Hematopoietic multipotent progenitor cell treated with erythropoietin and hydrocortisone succinate and interleukin-3 and kit ligand, for 15 days (in vitro differentiated cells): ENCODE measurements around the gene RAD51B.

Source experiments
- DNase-seq: peaks from one replicate; pipeline ENCODE4 v3.0.0-alpha.2; 2015; ENCODE audit warnings: low spot score

Gene RAD51B

GRCh38 chr14:67835596-67835995, 16.0 kb downstream of the RAD51B start:
- DNase-seq: no peak

GRCh38 chr14:67837011-67837624, 17.5 kb downstream of the RAD51B start:
- peak; percentile 65 for DNase-seq

- no peak for DNase-seq
Observed at GRCh38 chr14:67846029-67846610, 26.5 kb downstream of the RAD51B start.

GRCh38 chr14:67850066-67850830, 30.7 kb downstream of the RAD51B start:
- DNase-seq: no peak

- no peak for DNase-seq
Observed at GRCh38 chr14:67851785-67852410, 32.3 kb downstream of the RAD51B start.

- no peak for DNase-seq
Observed at GRCh38 chr14:67852926-67853604, 33.5 kb downstream of the RAD51B start.

GRCh38 chr14:67853715-67854114, 34.1 kb downstream of the RAD51B start:
- no peak for DNase-seq

- DNase-seq: no peak
Observed at GRCh38 chr14:67856827-67857226, 37.2 kb downstream of the RAD51B start.

GRCh38 chr14:67857778-67858350, 38.3 kb downstream of the RAD51B start:
- no peak for DNase-seq

- DNase-seq: no peak
Observed at GRCh38 chr14:67859169-67859749, 39.7 kb downstream of the RAD51B start.

- no peak for DNase-seq
Observed at GRCh38 chr14:67863223-67863622, 43.6 kb downstream of the RAD51B start.

GRCh38 chr14:67875175-67876006, 55.8 kb downstream of the RAD51B start:
- DNase-seq: no peak

- DNase-seq: no peak
Observed at GRCh38 chr14:67879026-67879425, 59.4 kb downstream of the RAD51B start.

GRCh38 chr14:67881225-67881624, 61.6 kb downstream of the RAD51B start:
- DNase-seq: no peak

GRCh38 chr14:67882986-67883555, 63.5 kb downstream of the RAD51B start:
- DNase-seq: no peak

GRCh38 chr14:67883717-67884116, 64.1 kb downstream of the RAD51B start:
- DNase-seq: peak; percentile 21

- DNase-seq: no peak
Observed at GRCh38 chr14:67886191-67886590, 66.6 kb downstream of the RAD51B start.

- DNase-seq: no peak
Observed at GRCh38 chr14:67887478-67887877, 67.9 kb downstream of the RAD51B start.

- DNase-seq: no peak
Observed at GRCh38 chr14:67889455-67889854, 69.9 kb downstream of the RAD51B start.

- no peak for DNase-seq
Observed at GRCh38 chr14:67892466-67893100, 73.0 kb downstream of the RAD51B start.
